Brain microvascular endothelial cell (primary cell): Measurements from ENCODE around the gene MCIDAS.

Experiments used
- DNase-seq: peaks from one replicate; pipeline ENCODE4 v3.0.0-alpha.2; 2020
- H3K27ac ChIP-seq: fragments of 250-450 bp; sonication (Bioruptor Pico); 2 replicates; pipeline ENCODE4 v1.5.1; 2020; ENCODE audit warnings: mild to moderate bottlenecking, moderate library complexity
- H3K27me3 ChIP-seq: fragments of 250-450 bp; sonication (Bioruptor Pico); replicated peaks from 2 replicates; pipeline ENCODE4 v1.5.1; 2020; ENCODE audit warnings: mild to moderate bottlenecking
- H3K36me3 ChIP-seq: fragments of 250-450 bp; sonication (Bioruptor Pico); replicated peaks from 2 replicates; pipeline ENCODE4 v1.5.1; 2020; ENCODE audit warnings: mild to moderate bottlenecking
- H3K4me3 ChIP-seq: 2 replicates; pipeline ENCODE4 v1.5.1; 2011; ENCODE audit warnings: low read depth, mild to moderate bottlenecking, control low read depth, low read length, moderate library complexity
- in situ Hi-C: cut with HindIII; loops from 2 replicates; pipeline ENCODE4 v1.10.0; 2017; ENCODE audit warnings: low sequenced_read_pairs, low pct_ligation_motif_present
- TF ChIP-seq, protein P1 (sequence below): IDR thresholded peaks from 2 replicates; pipeline ENCODE4 v1.5.1; 2011; ENCODE audit warnings: low read depth, mild to moderate bottlenecking, moderate library complexity, low read length, control low read depth, inconsistent platforms; ENCODE audit errors: missing control alignments

Gene MCIDAS

DNA sequence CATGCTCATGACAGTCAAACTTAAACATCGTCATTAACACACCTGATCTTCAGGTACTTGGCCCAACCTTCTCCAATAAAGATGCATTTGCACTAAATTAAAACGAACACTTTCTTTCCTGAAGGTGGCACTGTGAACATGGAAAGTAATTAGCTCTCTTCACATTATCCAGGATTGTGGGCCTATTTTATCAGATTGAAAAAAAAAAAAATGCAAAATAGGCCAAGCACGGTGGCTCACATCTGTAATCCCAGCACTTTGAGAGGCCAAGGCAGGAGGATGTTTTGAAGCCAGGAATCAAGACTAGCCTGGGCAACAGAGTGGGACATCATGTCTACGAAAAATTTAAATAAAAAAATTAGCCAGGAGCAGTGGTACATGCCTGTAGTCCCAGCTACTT lies 39.7 kb downstream of the MCIDAS start:
- Histone ChIP-seq H3K27ac (no peak overlapping the region), H3K4me3 (no peak overlapping the region), H3K27me3 (peaks cover 30% of the 10 kb centered on the region), H3K36me3 (no peaks in the 10 kb centered on the region)
- in situ Hi-C loops = no loop called here
- TF ChIP-seq, protein P1, sequence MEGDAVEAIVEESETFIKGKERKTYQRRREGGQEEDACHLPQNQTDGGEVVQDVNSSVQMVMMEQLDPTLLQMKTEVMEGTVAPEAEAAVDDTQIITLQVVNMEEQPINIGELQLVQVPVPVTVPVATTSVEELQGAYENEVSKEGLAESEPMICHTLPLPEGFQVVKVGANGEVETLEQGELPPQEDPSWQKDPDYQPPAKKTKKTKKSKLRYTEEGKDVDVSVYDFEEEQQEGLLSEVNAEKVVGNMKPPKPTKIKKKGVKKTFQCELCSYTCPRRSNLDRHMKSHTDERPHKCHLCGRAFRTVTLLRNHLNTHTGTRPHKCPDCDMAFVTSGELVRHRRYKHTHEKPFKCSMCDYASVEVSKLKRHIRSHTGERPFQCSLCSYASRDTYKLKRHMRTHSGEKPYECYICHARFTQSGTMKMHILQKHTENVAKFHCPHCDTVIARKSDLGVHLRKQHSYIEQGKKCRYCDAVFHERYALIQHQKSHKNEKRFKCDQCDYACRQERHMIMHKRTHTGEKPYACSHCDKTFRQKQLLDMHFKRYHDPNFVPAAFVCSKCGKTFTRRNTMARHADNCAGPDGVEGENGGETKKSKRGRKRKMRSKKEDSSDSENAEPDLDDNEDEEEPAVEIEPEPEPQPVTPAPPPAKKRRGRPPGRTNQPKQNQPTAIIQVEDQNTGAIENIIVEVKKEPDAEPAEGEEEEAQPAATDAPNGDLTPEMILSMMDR = peak; percentile 10
- no peak for DNase-seq

DNA sequence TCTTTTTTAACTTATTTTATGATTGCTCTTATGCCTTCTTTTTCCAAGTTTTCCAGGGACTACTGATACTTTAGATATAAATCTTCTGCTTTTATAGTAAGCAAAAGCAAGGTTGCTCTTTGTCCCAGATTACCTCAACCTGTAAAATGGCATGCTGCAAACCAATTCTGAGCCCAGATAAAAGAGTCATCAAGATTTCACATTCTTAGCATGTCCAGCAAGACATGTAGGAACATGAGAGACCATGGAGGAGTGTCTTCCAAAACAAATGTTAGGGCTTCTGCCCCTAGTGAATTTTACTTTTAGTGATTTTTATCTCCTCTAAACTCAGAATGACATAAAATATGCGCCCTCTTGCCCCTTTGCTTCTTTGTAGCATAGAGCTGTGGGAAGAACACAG lies 47.1 kb downstream of the MCIDAS start:
- in situ Hi-C loops = no loop called here
- H3K4me3 ChIP-seq = no peak overlapping the region
- no peak overlapping the region for H3K27ac ChIP-seq
- DNase-seq = no peak
- H3K36me3 ChIP-seq = no peaks in the 10 kb centered on the region
- H3K27me3 ChIP-seq = peaks cover 62% of the 10 kb centered on the region
- TF ChIP-seq, protein P1 = no peak

DNA sequence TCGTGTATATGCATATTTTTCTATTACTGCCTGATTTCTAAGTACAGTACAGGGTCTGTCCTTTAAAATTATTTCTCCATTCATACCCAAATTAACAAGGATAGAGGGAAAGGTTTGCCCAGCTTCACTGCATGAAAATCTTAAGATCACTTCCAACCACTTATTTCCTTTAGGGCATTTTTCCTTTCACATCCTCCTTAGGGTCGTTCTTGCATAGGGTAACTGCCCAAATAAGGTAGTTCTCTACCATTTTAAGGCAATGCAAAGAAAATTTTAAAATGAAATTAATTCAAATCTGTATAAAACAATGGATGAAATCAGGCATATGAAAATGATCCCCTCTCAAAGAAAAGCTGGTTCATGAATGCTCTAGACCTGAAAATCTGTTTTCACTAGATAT lies 50.0 kb downstream of the MCIDAS start:
- no peak overlapping the region for H3K4me3 ChIP-seq
- no peaks in the 10 kb centered on the region for H3K36me3 ChIP-seq
- H3K27me3 ChIP-seq = peaks cover 58% of the 10 kb centered on the region

DNA sequence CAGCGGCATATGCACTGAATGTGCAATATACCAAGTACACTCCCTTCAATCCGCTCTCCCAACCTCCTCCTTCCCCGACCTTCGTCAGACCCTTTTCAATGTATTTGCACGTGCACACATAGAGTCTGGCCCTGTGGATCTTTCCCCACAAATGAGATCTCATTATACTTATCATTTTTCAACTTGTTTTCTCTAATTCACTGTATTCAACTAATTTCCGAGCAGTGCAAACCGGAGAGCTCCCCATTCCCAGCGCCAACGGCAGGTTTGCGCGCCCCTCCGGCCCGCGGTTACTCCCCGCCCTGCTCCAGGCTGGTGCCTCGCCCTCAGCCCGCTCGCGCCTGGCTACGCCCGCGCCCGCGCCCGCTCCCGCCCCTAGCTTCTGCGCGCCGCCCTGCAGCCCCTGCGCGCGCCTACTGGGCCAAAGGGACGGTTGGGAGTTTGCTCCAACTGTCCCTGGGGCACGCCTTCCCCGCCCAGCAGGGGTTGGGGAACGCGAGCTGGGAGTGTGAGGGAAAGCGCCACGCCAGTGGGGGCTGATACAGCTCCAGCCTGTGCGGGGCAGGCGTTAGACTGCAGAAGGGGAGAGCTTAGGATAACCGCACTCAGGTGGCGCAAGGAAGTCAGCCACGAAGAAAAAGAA lies 50.8 kb downstream of the MCIDAS start:
- TF ChIP-seq, protein P1 = no peak
- no peak for DNase-seq
- no peaks in the 10 kb centered on the region for H3K36me3 ChIP-seq
- H3K4me3 ChIP-seq = peak overlapping the region; percentile 42
- in situ Hi-C loops = no loop called here
- H3K27me3 ChIP-seq = peaks cover 53% of the 10 kb centered on the region
- H3K27ac ChIP-seq = no peak overlapping the region

More for the DNA sequence above, 50.0 kb downstream of the MCIDAS start:
- TF ChIP-seq, protein P1 = no peak
- in situ Hi-C loops = no loop called here
- H3K27ac ChIP-seq = no peak overlapping the region
- DNase-seq = no peak

DNA sequence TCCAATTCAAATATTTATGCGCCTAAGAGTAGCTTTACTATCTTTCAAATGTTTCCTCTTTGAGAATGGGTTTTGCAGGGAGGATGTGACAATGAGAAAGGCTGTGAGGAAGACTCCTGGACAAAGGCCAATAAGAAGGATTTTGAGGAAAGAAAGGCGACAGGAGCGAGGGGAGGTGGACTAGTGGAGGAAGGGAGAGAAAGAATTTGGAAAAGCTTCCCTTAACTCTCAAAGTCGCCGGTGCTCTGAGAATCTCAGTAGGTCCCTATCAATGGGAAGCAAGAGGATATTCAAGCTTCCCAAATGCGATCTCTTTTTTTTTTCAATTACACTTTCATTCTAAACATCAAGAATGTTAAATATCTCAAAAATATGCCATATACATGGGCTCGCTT lies 51.3 kb downstream of the MCIDAS start:
- H3K27me3 ChIP-seq = peaks cover 52% of the 10 kb centered on the region

More for the DNA sequence above, 51.3 kb downstream of the MCIDAS start:
- in situ Hi-C loops = no loop called here
- no peaks in the 10 kb centered on the region for H3K36me3 ChIP-seq
- H3K4me3 ChIP-seq = no peak overlapping the region
- TF ChIP-seq, protein P1 = no peak
- no peak overlapping the region for H3K27ac ChIP-seq
- DNase-seq = no peak
